Suprapubic skin (tissue), 4 donors: ENCODE results near the gene KCNAB2.

Source experiments
- CTCF ChIP-seq, 2 donors: fragments of 200-600 bp in 1 of 2; fragments of 450-650 bp in 1 of 2; sonication (generic) in 1 of 2; IDR thresholded peaks; one replicate each; pipeline ENCODE4 v1.5.1; 2016 to 2019; ENCODE audit warnings: antibody characterized with exemption in 2 of 2, mild to moderate bottlenecking in 1 of 2, moderate library complexity in 1 of 2
- EP300 ChIP-seq: sonication (generic); formaldehyde crosslinking; IDR thresholded peaks from one replicate; pipeline ENCODE4 v1.6.1; 2017; ENCODE audit warnings: antibody characterized with exemption
- POLR2A ChIP-seq, 2 donors: fragments of 450-650 bp; IDR thresholded peaks; one replicate each; pipeline ENCODE4 v1.6.1; 2017; ENCODE audit warnings: antibody characterized with exemption in 2 of 2, mild to moderate bottlenecking in 2 of 2, moderate library complexity in 2 of 2
- POLR2AphosphoS5 ChIP-seq, 3 donors: sonication (generic); formaldehyde crosslinking; IDR thresholded peaks; one replicate each; pipeline ENCODE4 v1.6.1; 2017; ENCODE audit warnings: antibody characterized with exemption in 3 of 3

- TF ChIP-seq POLR2AphosphoS5 (IDR thresholded peaks at IDR 0.05), result no peak
- TF ChIP-seq CTCF (IDR thresholded peaks at IDR 0.05), result no peak
- TF ChIP-seq POLR2A (IDR thresholded peaks at IDR 0.05), result no peak
- no peak for TF ChIP-seq EP300
These were observed 68.1 kb downstream of the KCNAB2 start for GRCh38 chr1:6113745-6114144.
